ENCODE results near the gene RNASE2.

- no peak for TF ChIP-seq POLR2A (IDR thresholded peaks at IDR 0.05; ENCODE audit: low read length)
- TF ChIP-seq GATA1 (IDR thresholded peaks at IDR 0.05; ENCODE audit: low read depth, low read length), result no peak
These were observed 31.5 kb downstream of the RNASE2 start for GRCh38 chr14:20986811-20987210.
